Measurements from ENCODE around the gene STK32A. TPM values are rescaled to one million over a fixed set of nuclear protein-coding genes. Genes with fewer than 3 reads are reported as not detected.

Gene STK32A
- total RNA-seq, 2 donors from 2014 or later = 9.8 to 21.8 TPM

DNA sequence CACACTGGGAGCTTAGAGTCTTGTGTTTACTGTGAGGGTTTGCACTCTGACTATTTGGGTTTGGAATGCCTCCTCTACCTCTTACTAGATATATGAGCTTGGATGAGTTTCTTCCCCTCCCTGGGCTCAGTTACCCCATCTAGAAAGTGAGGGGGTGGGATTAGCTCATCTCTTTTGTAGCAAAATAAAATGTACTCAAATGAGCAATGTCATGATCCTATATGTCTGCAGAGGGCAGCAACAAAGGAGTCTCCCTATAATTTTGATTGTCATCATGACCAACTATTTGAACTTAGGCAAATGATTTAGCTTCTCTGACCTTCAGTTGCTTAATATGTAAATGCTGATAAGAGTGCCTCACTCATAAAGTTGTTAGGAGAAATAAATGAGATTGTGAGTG is 166.1 kb downstream of the STK32A start:
- Mint-ChIP-seq H3K36me3 (ENCODE audit: low read depth) (peaks cover 72% of the 10 kb centered on the region), H3K4me3 (no peak overlapping the region), H3K27ac (no peak overlapping the region)

DNA sequence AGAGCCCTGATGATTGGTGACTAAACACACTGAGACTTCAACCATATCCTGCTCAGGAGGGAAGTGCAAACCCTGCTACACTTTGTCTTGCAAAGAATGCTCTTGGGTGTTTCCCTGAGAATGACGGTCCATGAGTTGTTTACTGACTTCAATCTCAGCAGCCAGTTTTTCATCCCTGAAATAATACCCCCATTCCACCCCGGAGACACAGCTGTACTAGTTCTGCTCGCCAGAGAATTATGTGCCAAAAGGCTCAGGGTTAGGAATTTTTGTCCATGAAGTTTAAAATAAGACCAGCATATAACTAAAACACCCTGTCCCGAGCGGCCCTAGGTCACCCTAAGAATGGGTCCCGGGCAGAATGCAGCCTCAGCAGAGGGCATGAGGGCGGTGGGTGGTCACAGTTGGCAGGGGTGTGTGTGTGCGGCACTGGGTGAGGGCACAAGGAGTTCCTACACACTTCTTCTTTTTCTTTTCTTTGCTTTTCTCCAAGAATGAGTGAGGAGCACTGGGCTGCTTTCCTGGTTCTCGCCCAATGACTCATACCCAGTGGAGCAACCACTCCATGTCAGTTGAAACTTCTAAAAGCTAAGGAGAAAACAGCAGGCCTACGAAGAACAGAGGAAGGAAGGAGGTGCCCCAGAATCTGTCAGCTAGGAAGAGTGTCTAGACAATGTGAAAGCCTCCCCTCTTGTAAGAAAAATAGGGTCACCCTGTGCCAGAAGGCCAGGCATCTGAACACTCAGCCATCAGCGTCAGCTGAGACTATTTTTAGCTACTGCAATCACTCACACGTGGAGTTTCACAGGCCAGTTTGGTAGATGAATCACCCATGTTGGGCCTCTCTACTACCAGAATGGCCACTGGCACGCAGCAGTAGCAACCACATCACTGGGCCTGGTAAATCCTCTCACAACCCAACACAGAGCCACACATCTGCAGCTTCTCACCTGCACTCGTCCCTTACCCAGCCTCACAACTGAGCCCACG is 169.1 kb downstream of the STK32A start:
- H3K27me3 Mint-ChIP-seq (ENCODE audit: insufficient read depth) = no peaks in the 10 kb centered on the region
- H3K9me3 ChIP-seq (ENCODE audit: control insufficient read depth, low read length) = peaks cover under 1% of the 10 kb centered on the region
- peaks cover 26% of the 10 kb centered on the region for H3K4me1 Mint-ChIP-seq
- H3K27ac Mint-ChIP-seq = no peak overlapping the region
- H3K36me3 Mint-ChIP-seq (ENCODE audit: low read depth) = peaks cover 67% of the 10 kb centered on the region
- no peak overlapping the region for H3K27ac ChIP-seq (ENCODE audit: low read depth, low read length)
- H3K9ac ChIP-seq (ENCODE audit: extremely low read depth, low read length, poor library complexity, severe bottlenecking) = no peak overlapping the region
- no peak overlapping the region for H3K4me3 Mint-ChIP-seq
- H3K4me3 ChIP-seq (ENCODE audit: low read length) = no peak overlapping the region
- TF ChIP-seq, protein P1, sequence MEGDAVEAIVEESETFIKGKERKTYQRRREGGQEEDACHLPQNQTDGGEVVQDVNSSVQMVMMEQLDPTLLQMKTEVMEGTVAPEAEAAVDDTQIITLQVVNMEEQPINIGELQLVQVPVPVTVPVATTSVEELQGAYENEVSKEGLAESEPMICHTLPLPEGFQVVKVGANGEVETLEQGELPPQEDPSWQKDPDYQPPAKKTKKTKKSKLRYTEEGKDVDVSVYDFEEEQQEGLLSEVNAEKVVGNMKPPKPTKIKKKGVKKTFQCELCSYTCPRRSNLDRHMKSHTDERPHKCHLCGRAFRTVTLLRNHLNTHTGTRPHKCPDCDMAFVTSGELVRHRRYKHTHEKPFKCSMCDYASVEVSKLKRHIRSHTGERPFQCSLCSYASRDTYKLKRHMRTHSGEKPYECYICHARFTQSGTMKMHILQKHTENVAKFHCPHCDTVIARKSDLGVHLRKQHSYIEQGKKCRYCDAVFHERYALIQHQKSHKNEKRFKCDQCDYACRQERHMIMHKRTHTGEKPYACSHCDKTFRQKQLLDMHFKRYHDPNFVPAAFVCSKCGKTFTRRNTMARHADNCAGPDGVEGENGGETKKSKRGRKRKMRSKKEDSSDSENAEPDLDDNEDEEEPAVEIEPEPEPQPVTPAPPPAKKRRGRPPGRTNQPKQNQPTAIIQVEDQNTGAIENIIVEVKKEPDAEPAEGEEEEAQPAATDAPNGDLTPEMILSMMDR (conservative IDR thresholded peaks at IDR 0.05) = no peak
- no peaks in the 10 kb centered on the region for H3K27me3 ChIP-seq (ENCODE audit: control insufficient read depth, insufficient read depth, low read length, poor library complexity, severe bottlenecking)
- H3K36me3 ChIP-seq (ENCODE audit: control insufficient read depth, insufficient read depth, low read length) = peaks cover 29% of the 10 kb centered on the region
- 95% methylated on average over 9 to 15 of the region's 15 CpGs for WGBS, 2 experiments (ENCODE audit: insufficient coverage in 1 of 2, insufficient read length in 1 of 2)
- peaks cover 19% of the 10 kb centered on the region for H3K4me1 ChIP-seq (ENCODE audit: control insufficient read depth, insufficient read depth, low read length)
- no peaks in the 10 kb centered on the region for H3K9me3 Mint-ChIP-seq
- DNase-seq = no peak

More for the DNA sequence above, 166.1 kb downstream of the STK32A start:
- no peak overlapping the region for H3K9ac ChIP-seq (ENCODE audit: extremely low read depth, low read length, poor library complexity, severe bottlenecking)
- H3K27me3 Mint-ChIP-seq (ENCODE audit: insufficient read depth) = no peaks in the 10 kb centered on the region
- H3K4me1 Mint-ChIP-seq = peaks cover 2% of the 10 kb centered on the region
- TF ChIP-seq, protein P1 (conservative IDR thresholded peaks at IDR 0.05) = no peak
- H3K36me3 ChIP-seq (ENCODE audit: control insufficient read depth, insufficient read depth, low read length) = peaks cover 45% of the 10 kb centered on the region
- H3K4me3 ChIP-seq (ENCODE audit: low read length) = no peak overlapping the region
- DNase-seq = no peak
- peaks cover 4% of the 10 kb centered on the region for H3K4me1 ChIP-seq (ENCODE audit: control insufficient read depth, insufficient read depth, low read length)
- H3K27me3 ChIP-seq (ENCODE audit: control insufficient read depth, insufficient read depth, low read length, poor library complexity, severe bottlenecking) = no peaks in the 10 kb centered on the region
- H3K27ac ChIP-seq (ENCODE audit: low read depth, low read length) = no peak overlapping the region
- H3K9me3 Mint-ChIP-seq = no peaks in the 10 kb centered on the region
- no peaks in the 10 kb centered on the region for H3K9me3 ChIP-seq (ENCODE audit: control insufficient read depth, low read length)

DNA sequence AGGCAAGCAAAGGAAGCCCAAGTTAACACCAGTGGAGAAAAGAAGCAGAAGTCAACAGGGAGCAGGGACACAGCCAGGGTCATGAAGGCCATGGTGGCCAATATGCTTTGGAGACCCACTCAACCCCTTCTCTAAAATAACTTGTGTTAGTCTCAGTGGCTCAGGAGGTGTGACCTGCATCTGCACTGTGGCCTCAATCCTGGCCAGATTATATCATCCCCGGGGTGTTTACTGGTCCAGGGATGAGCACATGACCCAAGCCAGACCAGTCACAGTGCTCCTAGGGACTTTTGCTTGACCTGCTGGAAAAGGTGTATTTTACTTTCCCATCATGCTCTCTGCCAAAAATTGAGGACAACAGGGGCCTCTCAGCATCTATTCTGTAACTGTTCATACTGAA is 169.9 kb downstream of the STK32A start:
- no peak overlapping the region for H3K4me3 ChIP-seq (ENCODE audit: low read length)
- H3K4me1 Mint-ChIP-seq = peaks cover 28% of the 10 kb centered on the region
- no peak overlapping the region for H3K27ac ChIP-seq (ENCODE audit: low read depth, low read length)
- H3K27me3 Mint-ChIP-seq (ENCODE audit: insufficient read depth) = no peaks in the 10 kb centered on the region
- no peaks in the 10 kb centered on the region for H3K27me3 ChIP-seq (ENCODE audit: control insufficient read depth, insufficient read depth, low read length, poor library complexity, severe bottlenecking)
- peaks cover 8% of the 10 kb centered on the region for H3K9me3 ChIP-seq (ENCODE audit: control insufficient read depth, low read length)
- TF ChIP-seq, protein P1 (conservative IDR thresholded peaks at IDR 0.05) = no peak
- no peak for DNase-seq
- peaks cover 36% of the 10 kb centered on the region for H3K36me3 ChIP-seq (ENCODE audit: control insufficient read depth, insufficient read depth, low read length)
- H3K9ac ChIP-seq (ENCODE audit: extremely low read depth, low read length, poor library complexity, severe bottlenecking) = no peak overlapping the region
- H3K36me3 Mint-ChIP-seq (ENCODE audit: low read depth) = peaks cover 73% of the 10 kb centered on the region
- 89% methylated on average over 1 of the region's 1 CpG; no CpG with 5 or more reads in 1 of the 2 experiments for WGBS, 2 experiments (ENCODE audit: insufficient coverage in 1 of 2, insufficient read length in 1 of 2)
- H3K9me3 Mint-ChIP-seq = no peaks in the 10 kb centered on the region
- H3K4me3 Mint-ChIP-seq = no peak overlapping the region
- H3K27ac Mint-ChIP-seq = no peak overlapping the region
- H3K4me1 ChIP-seq (ENCODE audit: control insufficient read depth, insufficient read depth, low read length) = peaks cover 19% of the 10 kb centered on the region

All from endodermal cell (in vitro differentiated cells).